IPS-18a (cell line): Measurements from ENCODE around the gene LPGAT1.

ENCODE experiments used
- H3K27ac ChIP-seq: one replicate; pipeline ENCODE4 v1.5.1; 2013; ENCODE audit warnings: low read length
- H3K27me3 ChIP-seq: one replicate; pipeline ENCODE4 v1.6.1; 2013; ENCODE audit warnings: mild to moderate bottlenecking, low read length; ENCODE audit not compliant: control insufficient read depth, insufficient read depth
- H3K36me3 ChIP-seq: one replicate; pipeline ENCODE4 v1.6.1; 2013; ENCODE audit warnings: low read depth, low read length; ENCODE audit not compliant: control insufficient read depth
- H3K4me1 ChIP-seq: one replicate; pipeline ENCODE4 v1.6.1; 2013; ENCODE audit warnings: low read depth, low read length; ENCODE audit not compliant: control insufficient read depth
- H3K4me3 ChIP-seq: one replicate; pipeline ENCODE4 v1.5.1; 2013; ENCODE audit warnings: low read length
- H3K9ac ChIP-seq: one replicate; pipeline ENCODE4 v1.6.1; 2013; ENCODE audit warnings: mild to moderate bottlenecking, low read length, moderate library complexity
- H3K9me3 ChIP-seq: one replicate; pipeline ENCODE4 v1.6.1; 2013; ENCODE audit warnings: low read depth, low read length; ENCODE audit not compliant: control insufficient read depth

Gene LPGAT1

DNA sequence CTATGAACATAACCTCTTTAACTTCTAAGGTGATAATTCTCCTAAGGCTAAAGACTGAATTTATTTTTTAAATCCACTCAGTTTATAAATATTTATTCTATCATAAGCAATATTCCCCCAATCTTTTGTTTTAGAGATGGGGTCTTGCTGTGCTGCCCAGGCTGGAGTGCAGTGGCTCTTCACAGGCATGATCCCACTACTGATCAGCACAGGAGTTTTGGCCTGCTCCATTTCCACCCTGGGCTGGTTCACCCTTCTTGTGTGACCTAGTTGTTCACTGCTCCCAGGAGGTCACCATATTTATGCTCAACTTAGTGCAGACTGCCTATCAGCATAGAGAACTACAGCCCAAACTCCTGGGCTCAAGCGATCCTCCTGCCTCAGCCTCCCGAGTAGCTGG, 38.6 kb downstream of the LPGAT1 start:
- Histone ChIP-seq H3K9ac (no peak overlapping the region), H3K27me3 (no peaks in the 10 kb centered on the region), H3K4me3 (no peak overlapping the region), H3K27ac (no peak overlapping the region), H3K4me1 (no peaks in the 10 kb centered on the region), H3K36me3 (no peaks in the 10 kb centered on the region), H3K9me3 (no peaks in the 10 kb centered on the region)

DNA sequence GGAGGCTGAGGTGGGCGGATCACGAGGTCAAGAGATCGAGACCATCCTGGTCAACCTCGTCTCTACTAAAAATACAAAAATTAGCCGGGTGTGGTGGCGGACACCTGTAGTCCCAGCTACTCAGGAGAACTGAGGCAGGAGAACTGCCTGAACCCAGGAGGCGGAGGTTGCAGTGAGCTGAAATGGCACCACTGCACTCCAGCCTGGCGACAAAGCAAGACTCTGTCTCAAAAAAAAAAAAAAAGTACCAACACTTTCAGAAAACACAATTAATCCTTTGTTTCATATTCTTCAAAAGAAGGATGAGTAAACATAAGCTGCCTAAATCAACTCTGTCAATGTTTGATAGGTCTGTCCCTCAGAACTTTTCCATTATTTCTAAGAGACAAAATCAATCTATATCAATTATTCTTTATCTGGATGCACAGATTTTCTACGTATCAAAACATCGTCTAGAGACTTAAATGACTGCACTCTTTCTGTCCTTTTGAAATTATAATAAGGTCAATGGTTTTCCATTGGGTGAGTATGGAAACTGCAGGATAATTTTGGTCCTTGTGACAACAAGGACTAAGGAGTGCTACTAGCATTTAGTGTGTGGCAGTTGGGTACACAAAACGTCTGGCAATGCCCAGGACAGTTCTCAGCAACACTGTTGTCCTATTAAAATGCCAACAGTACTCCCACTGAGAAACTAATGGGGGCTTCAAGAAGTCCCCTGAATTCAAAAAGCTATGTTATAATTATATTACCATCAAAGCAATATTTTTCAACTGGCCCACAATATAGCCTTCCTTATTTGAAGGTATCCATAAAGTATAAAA, 40.7 kb downstream of the LPGAT1 start:
- H3K27ac ChIP-seq: no peak overlapping the region
- H3K4me3 ChIP-seq: no peak overlapping the region
- no peaks in the 10 kb centered on the region for H3K4me1 ChIP-seq
- H3K9ac ChIP-seq: no peak overlapping the region
- no peaks in the 10 kb centered on the region for H3K27me3 ChIP-seq
- no peaks in the 10 kb centered on the region for H3K9me3 ChIP-seq
- H3K36me3 ChIP-seq: no peaks in the 10 kb centered on the region

GRCh38 chr1:211788626-211789025, 41.9 kb downstream of the LPGAT1 start:
- Histone ChIP-seq H3K9ac (no peak overlapping the region), H3K27me3 (no peaks in the 10 kb centered on the region), H3K27ac (no peak overlapping the region), H3K4me3 (no peak overlapping the region), H3K9me3 (no peaks in the 10 kb centered on the region), H3K4me1 (no peaks in the 10 kb centered on the region), H3K36me3 (no peaks in the 10 kb centered on the region)

- Histone ChIP-seq H3K27ac (no peak overlapping the region), H3K27me3 (no peaks in the 10 kb centered on the region), H3K9ac (no peak overlapping the region), H3K4me1 (no peaks in the 10 kb centered on the region), H3K9me3 (no peaks in the 10 kb centered on the region), H3K4me3 (no peak overlapping the region), H3K36me3 (no peaks in the 10 kb centered on the region)
Measured at GRCh38 chr1:211783897-211784296, 46.7 kb downstream of the LPGAT1 start.

GRCh38 chr1:211783266-211783665, 47.3 kb downstream of the LPGAT1 start:
- Histone ChIP-seq H3K27ac (no peak overlapping the region), H3K27me3 (no peaks in the 10 kb centered on the region), H3K36me3 (no peaks in the 10 kb centered on the region), H3K9ac (no peak overlapping the region), H3K4me1 (no peaks in the 10 kb centered on the region), H3K4me3 (no peak overlapping the region), H3K9me3 (no peaks in the 10 kb centered on the region)

DNA sequence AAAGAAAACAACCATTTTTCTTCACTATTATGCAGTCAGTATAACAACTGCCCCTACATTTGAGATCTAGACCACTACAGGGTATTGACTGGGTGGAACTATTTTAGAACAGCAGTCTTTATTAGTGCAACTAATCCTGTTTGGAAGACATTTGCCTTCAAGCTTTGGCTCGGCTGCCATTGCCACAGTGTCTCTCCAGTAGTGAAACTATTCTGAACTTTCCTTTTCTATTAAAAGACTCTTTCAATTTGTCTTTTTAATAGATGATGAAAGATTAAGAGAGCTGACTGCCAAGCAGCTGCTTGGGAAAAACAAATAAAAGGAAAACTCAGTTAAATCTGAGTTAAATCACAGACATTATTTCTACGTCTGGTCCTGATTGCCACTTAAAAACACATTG, 49.3 kb downstream of the LPGAT1 start:
- no peaks in the 10 kb centered on the region for H3K9me3 ChIP-seq
- no peaks in the 10 kb centered on the region for H3K4me1 ChIP-seq
- no peak overlapping the region for H3K27ac ChIP-seq
- no peaks in the 10 kb centered on the region for H3K27me3 ChIP-seq
- H3K36me3 ChIP-seq: no peaks in the 10 kb centered on the region
- no peak overlapping the region for H3K4me3 ChIP-seq
- H3K9ac ChIP-seq: no peak overlapping the region

DNA sequence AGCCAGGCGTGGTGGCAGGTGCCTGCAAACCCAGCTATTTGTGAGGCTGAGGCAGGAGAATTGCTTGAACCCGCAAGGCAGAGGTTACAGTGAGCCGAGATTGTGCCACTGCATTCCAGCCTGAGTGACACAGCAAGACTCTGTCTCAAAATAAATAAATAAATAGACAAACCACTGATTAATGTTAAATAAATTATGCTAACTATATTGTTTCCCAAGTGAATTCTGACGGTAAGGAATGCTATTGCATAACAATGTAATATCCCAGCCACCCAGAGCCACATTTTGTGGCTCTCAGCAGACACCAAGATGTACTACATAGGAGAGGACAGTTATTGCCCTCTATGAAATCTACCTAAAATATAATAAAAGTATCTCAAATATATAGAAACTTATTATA, 55.4 kb downstream of the LPGAT1 start:
- no peaks in the 10 kb centered on the region for H3K36me3 ChIP-seq
- H3K27ac ChIP-seq: no peak overlapping the region
- H3K4me3 ChIP-seq: no peak overlapping the region
- H3K4me1 ChIP-seq: no peaks in the 10 kb centered on the region
- no peak overlapping the region for H3K9ac ChIP-seq
- H3K27me3 ChIP-seq: no peaks in the 10 kb centered on the region
- no peaks in the 10 kb centered on the region for H3K9me3 ChIP-seq

- Histone ChIP-seq H3K4me3 (no peak overlapping the region), H3K36me3 (no peaks in the 10 kb centered on the region), H3K9ac (no peak overlapping the region), H3K27me3 (no peaks in the 10 kb centered on the region), H3K9me3 (no peaks in the 10 kb centered on the region), H3K4me1 (peaks cover 6% of the 10 kb centered on the region), H3K27ac (no peak overlapping the region)
Measured at GRCh38 chr1:211764701-211765100, 65.9 kb downstream of the LPGAT1 start.

- Histone ChIP-seq H3K27ac (no peak overlapping the region), H3K36me3 (no peaks in the 10 kb centered on the region), H3K4me3 (no peak overlapping the region), H3K27me3 (no peaks in the 10 kb centered on the region), H3K9me3 (no peaks in the 10 kb centered on the region), H3K4me1 (peaks cover 6% of the 10 kb centered on the region), H3K9ac (no peak overlapping the region)
Measured at GRCh38 chr1:211762206-211762605, 68.4 kb downstream of the LPGAT1 start.

GRCh38 chr1:211761400-211761799, 69.2 kb downstream of the LPGAT1 start:
- no peak overlapping the region for H3K27ac ChIP-seq
- no peaks in the 10 kb centered on the region for H3K9me3 ChIP-seq
- no peak overlapping the region for H3K4me3 ChIP-seq
- no peak overlapping the region for H3K9ac ChIP-seq
- peaks cover 6% of the 10 kb centered on the region for H3K4me1 ChIP-seq
- H3K27me3 ChIP-seq: no peaks in the 10 kb centered on the region
- no peaks in the 10 kb centered on the region for H3K36me3 ChIP-seq

GRCh38 chr1:211756471-211757020, 74.0 kb downstream of the LPGAT1 start:
- Histone ChIP-seq H3K27me3 (no peaks in the 10 kb centered on the region), H3K9ac (no peak overlapping the region), H3K27ac (no peak overlapping the region), H3K4me1 (peaks cover 16% of the 10 kb centered on the region), H3K4me3 (no peak overlapping the region), H3K36me3 (no peaks in the 10 kb centered on the region), H3K9me3 (no peaks in the 10 kb centered on the region)

DNA sequence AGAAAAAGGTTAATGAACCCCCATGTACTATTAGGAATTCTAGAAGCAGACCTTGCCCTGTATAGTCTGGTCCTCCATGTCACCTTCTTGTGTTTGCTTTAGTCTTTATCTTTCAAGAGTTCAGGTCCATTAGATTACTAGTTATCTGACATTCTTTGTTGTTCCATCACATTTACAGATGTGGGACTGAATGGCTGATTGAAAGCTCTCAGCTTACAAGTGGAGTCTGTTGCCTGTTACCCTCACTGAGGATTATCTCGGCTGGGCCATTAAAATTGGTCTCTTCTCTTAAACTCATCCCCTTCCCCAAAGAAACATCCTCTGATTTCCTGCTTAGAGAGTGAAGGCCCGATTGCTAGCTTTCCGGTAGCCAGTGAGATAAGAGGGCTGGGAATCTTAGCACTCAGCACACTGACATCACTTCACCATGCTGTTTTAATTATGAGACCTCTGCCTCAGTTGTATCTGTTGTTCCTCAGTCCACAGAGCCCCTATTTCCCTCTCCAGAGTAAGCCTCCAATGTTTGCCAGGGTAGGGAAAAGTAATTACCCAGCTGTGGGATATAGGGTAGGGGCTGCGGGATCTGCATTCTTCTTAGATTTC, 76.8 kb downstream of the LPGAT1 start:
- no peak overlapping the region for H3K4me3 ChIP-seq
- H3K27me3 ChIP-seq: no peaks in the 10 kb centered on the region
- peaks cover 14% of the 10 kb centered on the region for H3K4me1 ChIP-seq
- no peaks in the 10 kb centered on the region for H3K9me3 ChIP-seq
- H3K36me3 ChIP-seq: no peaks in the 10 kb centered on the region
- H3K27ac ChIP-seq: no peak overlapping the region
- no peak overlapping the region for H3K9ac ChIP-seq
